GM12801 (cell line): ENCODE results near the gene SEMA6C.

Experiments used
- CTCF ChIP-seq: IDR thresholded peaks from one replicate; pipeline ENCODE4 v1.5.1; 2011; ENCODE audit warnings: control low read depth; ENCODE audit not compliant: insufficient read length; ENCODE audit errors: extremely low read depth

SEMA6C gene

GRCh38 chr1:151146412-151147131, at the start of gene SEMA6C:
SEMA6C (minus strand) TSS chr1:151146631; CDS start chr1:151142621, 4,010 bp downstream.
- no peak for TF ChIP-seq CTCF

GRCh38 chr1:151193856-151194255, 47.4 kb upstream of the SEMA6C start:
- no peak for TF ChIP-seq CTCF

GRCh38 chr1:151193304-151193703, 46.9 kb upstream of the SEMA6C start:
- TF ChIP-seq CTCF: no peak

- no peak for TF ChIP-seq CTCF
Measured at GRCh38 chr1:151192047-151192446, 45.6 kb upstream of the SEMA6C start.

- no peak for TF ChIP-seq CTCF
Measured at GRCh38 chr1:151189637-151190445, 43.4 kb upstream of the SEMA6C start, which contains the start of gene VPS72. VPS72 (minus strand) TSS chr1:151190197; CDS start chr1:151190121, 76 bp downstream.

GRCh38 chr1:151187205-151187604, 40.8 kb upstream of the SEMA6C start:
- TF ChIP-seq CTCF: no peak

- TF ChIP-seq CTCF: no peak
Measured at GRCh38 chr1:151184211-151184610, 37.8 kb upstream of the SEMA6C start.
